Right atrium auricular region (tissue), 2 donors: ENCODE results near the gene RNU6-1. TPM values are rescaled to one million over a fixed set of nuclear protein-coding genes. Genes with fewer than 3 reads are reported as not detected.

Source experiments
- DNase-seq: peaks from one replicate; pipeline ENCODE4 v3.0.0-alpha.2; 2019; ENCODE audit warnings: low spot score
- H3K27ac ChIP-seq, 2 donors: fragments of 200-600 bp; sonication (generic); 1 replicate in 1 of 2; 2 replicates in 1 of 2; pipeline ENCODE4 v1.5.1; 2016 to 2019
- H3K27me3 ChIP-seq, 2 donors: fragments of 200-600 bp; sonication (generic); one replicate each; pipeline versions ENCODE4 v1.5.1 to v1.6.0; 2017 to 2019
- H3K36me3 ChIP-seq: fragments of 200-600 bp; sonication (generic); one replicate; pipeline ENCODE4 v1.5.1; 2016
- H3K4me1 ChIP-seq, 2 donors: fragments of 200-600 bp; sonication (generic); one replicate each; pipeline versions ENCODE4 v1.5.1 to v1.6.0; 2017 to 2019
- H3K4me3 ChIP-seq, 2 donors: fragments of 200-600 bp; sonication (generic); 1 replicate in 1 of 2; 2 replicates in 1 of 2; pipeline ENCODE4 v1.5.1; 2017 to 2019; ENCODE audit warnings: mild to moderate bottlenecking in 1 of 2, moderate library complexity in 1 of 2
- H3K9me3 ChIP-seq, 2 donors: fragments of 200-600 bp; sonication (generic); one replicate each; pipeline ENCODE4 v1.5.1; 2019
- total RNA-seq, 2 donors: library from RNA; depleted of rRNA; stranded (reverse); fragments of >200 nt; gene quantifications; one replicate each; pipeline ENCODE4 v1.1.0, GENCODE V29; 2016
- TF ChIP-seq, protein P1 (sequence below), 2 donors: fragments of 200-600 bp; sonication (generic); IDR thresholded peaks; one replicate each; pipeline ENCODE4 v1.5.1; 2019; ENCODE audit warnings: antibody characterized with exemption in 2 of 2

Gene RNU6-1
- not detected for total RNA-seq

DNA sequence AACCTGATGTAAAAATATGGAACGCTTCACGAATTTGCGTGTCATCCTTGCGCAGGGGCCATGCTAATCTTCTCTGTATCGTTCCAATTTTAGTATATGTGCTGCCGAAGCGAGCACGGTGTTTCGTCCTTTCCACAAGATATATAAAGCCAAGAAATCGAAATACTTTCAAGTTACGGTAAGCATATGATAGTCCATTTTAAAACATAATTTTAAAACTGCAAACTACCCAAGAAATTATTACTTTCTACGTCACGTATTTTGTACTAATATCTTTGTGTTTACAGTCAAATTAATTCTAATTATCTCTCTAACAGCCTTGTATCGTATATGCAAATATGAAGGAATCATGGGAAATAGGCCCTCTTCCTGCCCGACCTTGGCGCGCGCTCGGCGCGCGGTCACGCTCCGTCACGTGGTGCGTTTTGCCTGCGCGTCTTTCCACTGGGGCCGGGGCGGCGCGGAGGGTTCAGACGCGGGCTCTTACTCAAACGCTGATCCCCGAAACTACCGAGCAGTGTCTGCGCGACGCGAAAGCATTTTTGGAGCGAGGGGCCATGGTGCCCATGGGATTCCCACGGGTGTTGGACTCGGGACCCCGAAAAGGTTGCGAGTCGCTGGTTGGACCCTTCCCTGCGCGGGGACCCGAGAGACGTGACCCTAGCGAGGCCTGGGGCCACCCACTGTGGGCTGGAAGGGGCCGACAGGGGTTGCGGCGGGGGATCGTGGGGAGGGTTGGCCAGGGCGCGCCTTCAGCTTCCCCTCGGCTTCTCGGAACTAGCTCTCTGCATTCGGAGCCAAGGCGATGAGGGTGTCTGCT, at the start of gene RNU6-1:
RNU6-1 (minus strand) TSS at position 117 of the 820 bp plus-strand sequence.
- peaks cover under 1 to 8% of the 10 kb centered on the region in 2 donors for H3K27me3 ChIP-seq
- H3K4me3 ChIP-seq = peak within 1 kb of the TSS; percentile 75 to 94
- H3K9me3 ChIP-seq = no peaks in the 10 kb centered on the region
- H3K4me1 ChIP-seq = peaks cover 0 to 30% of the 10 kb centered on the region in 2 donors
- H3K36me3 ChIP-seq = no peaks in the 10 kb centered on the region
- TF ChIP-seq, protein P1, sequence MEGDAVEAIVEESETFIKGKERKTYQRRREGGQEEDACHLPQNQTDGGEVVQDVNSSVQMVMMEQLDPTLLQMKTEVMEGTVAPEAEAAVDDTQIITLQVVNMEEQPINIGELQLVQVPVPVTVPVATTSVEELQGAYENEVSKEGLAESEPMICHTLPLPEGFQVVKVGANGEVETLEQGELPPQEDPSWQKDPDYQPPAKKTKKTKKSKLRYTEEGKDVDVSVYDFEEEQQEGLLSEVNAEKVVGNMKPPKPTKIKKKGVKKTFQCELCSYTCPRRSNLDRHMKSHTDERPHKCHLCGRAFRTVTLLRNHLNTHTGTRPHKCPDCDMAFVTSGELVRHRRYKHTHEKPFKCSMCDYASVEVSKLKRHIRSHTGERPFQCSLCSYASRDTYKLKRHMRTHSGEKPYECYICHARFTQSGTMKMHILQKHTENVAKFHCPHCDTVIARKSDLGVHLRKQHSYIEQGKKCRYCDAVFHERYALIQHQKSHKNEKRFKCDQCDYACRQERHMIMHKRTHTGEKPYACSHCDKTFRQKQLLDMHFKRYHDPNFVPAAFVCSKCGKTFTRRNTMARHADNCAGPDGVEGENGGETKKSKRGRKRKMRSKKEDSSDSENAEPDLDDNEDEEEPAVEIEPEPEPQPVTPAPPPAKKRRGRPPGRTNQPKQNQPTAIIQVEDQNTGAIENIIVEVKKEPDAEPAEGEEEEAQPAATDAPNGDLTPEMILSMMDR (IDR thresholded peaks at IDR 0.05) = no peak
- peak; percentile 95 for DNase-seq
- H3K27ac ChIP-seq = peak within 1 kb of the TSS; percentile 98 to 99

DNA sequence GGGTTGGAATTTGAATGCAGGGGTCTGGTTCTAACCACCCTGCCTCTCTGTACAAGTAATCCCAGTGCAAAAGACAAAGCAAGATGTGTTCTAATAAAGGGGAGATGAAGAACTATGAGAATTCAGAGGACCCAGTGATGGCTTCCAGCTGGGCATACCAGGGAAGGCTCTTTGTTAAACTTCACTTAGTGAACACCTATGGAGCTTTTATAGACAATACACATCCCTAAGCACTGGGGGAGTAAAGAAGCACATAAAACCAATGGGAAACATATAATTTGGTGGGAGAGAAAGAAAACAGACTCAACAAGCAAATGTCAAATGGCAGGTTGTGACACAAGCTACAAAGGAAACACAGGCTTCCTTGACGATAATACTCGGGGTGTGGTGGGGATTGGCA, 47.9 kb upstream of the RNU6-1 start:
- no peak overlapping the region for H3K27ac ChIP-seq
- DNase-seq = no peak

DNA sequence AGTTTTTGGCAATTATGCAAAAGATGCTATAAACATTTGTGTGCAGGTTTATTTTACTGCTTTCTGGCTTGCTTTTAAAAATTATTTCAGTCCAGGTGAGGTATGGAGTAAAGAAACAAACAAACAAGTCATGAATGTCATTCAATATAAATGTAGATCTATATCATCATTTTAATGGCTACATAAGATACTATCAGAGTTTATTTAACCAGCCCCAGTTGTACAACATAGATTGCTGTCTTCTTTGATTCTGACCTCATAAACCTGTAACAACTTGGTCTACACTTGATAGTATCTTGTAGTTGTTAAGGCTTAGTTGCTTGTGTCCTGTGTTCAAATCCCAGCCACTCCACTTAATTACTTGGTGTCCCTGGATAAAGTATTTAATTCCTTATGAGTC, 46.0 kb upstream of the RNU6-1 start:
- no peak for DNase-seq
- H3K36me3 ChIP-seq = no peaks in the 10 kb centered on the region
- TF ChIP-seq, protein P1 (IDR thresholded peaks at IDR 0.05) = no peak
- H3K4me1 ChIP-seq = peaks cover 0 to 22% of the 10 kb centered on the region in 2 donors
- no peak overlapping the region for H3K27ac ChIP-seq
- H3K27me3 ChIP-seq = no peaks in the 10 kb centered on the region
- H3K9me3 ChIP-seq = no peaks in the 10 kb centered on the region
- no peak overlapping the region for H3K4me3 ChIP-seq

More for the DNA sequence above, 47.9 kb upstream of the RNU6-1 start:
- Histone ChIP-seq H3K9me3 (no peaks in the 10 kb centered on the region), H3K4me3 (no peak overlapping the region), H3K27me3 (no peaks in the 10 kb centered on the region), H3K4me1 (peaks cover 0 to 22% of the 10 kb centered on the region in 2 donors), H3K36me3 (no peaks in the 10 kb centered on the region)
- TF ChIP-seq, protein P1 (IDR thresholded peaks at IDR 0.05) = no peak

DNA sequence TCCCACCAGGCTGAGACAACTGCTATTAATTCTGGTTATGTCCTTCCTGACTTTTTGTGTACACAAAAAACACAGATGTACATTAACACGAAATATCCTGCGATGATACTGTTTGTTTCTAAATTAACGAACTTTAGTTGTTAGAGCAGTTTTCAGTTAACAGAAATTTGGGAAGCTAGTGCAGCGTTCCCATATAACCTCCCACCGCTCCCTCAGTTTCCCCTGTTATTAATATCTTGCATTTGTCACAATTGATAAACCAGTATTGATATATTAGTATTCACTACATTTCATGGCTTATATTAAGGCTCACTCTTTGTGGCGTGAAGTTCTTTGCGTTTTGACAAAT, 45.3 kb upstream of the RNU6-1 start:
- peaks cover 0 to 22% of the 10 kb centered on the region in 2 donors for H3K4me1 ChIP-seq
- no peak for DNase-seq
- H3K36me3 ChIP-seq = no peaks in the 10 kb centered on the region
- H3K27ac ChIP-seq = peak overlapping the region; percentile 75 to 89
- H3K4me3 ChIP-seq = peak overlapping the region; percentile 37 to 45
- TF ChIP-seq, protein P1 (IDR thresholded peaks at IDR 0.05) = no peak
- H3K27me3 ChIP-seq = no peaks in the 10 kb centered on the region
- no peaks in the 10 kb centered on the region for H3K9me3 ChIP-seq

DNA sequence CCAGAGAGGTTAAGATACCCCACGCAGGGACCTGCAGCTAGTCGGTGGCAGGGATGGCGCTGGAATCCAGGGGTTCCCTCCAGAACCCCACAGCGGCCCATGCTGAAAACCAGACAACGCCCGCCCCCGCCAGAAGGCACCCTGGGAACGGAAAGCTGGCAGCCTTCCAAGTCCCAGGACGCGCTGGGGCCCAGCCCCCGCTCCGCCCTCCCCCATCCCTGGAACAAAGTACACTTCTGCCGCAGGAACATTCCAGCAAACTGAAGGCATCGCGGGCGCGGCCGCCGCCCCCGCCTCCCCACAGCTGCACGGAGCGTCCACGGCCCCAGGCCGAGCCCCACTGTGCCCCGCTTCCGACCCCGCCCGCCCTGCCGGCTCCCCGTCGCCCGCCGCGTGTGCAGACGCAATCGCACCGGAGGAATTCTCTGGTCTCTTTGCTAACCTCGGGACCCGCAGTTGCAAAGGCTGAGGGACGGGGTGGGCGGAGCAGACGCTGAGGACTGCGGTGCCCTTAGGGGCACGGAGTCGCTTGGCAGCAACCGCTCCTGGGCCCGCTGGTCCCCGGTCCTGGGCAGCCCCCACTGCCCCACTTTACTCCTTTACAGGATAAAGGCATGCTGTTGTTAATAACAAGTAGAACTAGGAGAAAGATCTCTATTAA, 44.8 kb upstream of the RNU6-1 start:
- Histone ChIP-seq H3K4me3 (peak overlapping the region; percentile 37 to 45), H3K9me3 (no peaks in the 10 kb centered on the region), H3K27me3 (no peaks in the 10 kb centered on the region), H3K4me1 (peaks cover 0 to 22% of the 10 kb centered on the region in 2 donors), H3K36me3 (no peaks in the 10 kb centered on the region), H3K27ac (peak overlapping the region; percentile 75 to 89)
- peak; percentile 81 for DNase-seq
- TF ChIP-seq, protein P1 (IDR thresholded peaks at IDR 0.05) = no peak
